GM12891 (cell line): ENCODE measurements around the gene BOD1L2.

Source experiments
- POLR2A ChIP-seq: IDR thresholded peaks from 2 replicates; pipeline ENCODE4 v1.6.1; 2011; ENCODE audit warnings: low read depth, low read length, control low read depth
- POLR2AphosphoS5 ChIP-seq: IDR thresholded peaks from 2 replicates; pipeline ENCODE4 v1.6.1; 2011; ENCODE audit warnings: low read depth, low read length, control low read depth
- POU2F2 ChIP-seq: IDR thresholded peaks from 2 replicates; pipeline ENCODE4 v1.6.1; 2011; ENCODE audit warnings: low read depth, mild to moderate bottlenecking, control low read depth, low read length, moderate library complexity
- SPI1 ChIP-seq: IDR thresholded peaks from 2 replicates; pipeline ENCODE4 v1.6.1; 2011; ENCODE audit warnings: low read depth, low read length, control low read depth
- TAF1 ChIP-seq: IDR thresholded peaks from 2 replicates; pipeline ENCODE4 v1.6.1; 2011; ENCODE audit warnings: low read depth, low read length, control low read depth

DNA sequence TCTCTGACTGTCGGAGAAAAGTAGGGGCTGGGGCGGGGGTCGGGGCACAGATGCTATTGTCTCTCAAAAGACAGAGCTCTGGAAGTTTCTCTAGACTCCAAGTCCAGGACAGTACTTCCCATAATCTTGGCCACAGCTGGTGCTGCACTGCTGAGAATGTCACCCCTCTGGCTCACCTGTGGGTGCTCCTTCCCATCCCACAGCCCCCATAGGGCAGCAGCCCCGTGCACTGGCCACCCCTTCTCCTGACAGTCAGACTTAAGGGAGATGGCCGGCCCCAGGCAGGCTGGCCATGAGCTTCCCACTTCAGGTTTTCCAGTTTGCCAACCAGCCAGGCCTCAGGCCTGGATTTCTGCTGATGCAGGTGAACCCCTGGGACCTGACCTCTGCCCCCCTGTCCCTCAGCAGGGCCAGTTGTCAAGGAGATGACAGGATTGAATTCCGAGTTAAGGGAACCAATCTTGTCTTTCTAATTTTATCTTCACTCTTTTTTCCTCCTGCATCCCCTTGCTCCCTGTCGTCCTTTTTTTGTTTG is 30.2 kb upstream of the BOD1L2 start:
- no peak for TF ChIP-seq POLR2AphosphoS5
- no peak for TF ChIP-seq POLR2A
- no peak for TF ChIP-seq TAF1
- TF ChIP-seq SPI1, result no peak
- no peak for TF ChIP-seq POU2F2
